ENCODE results near the gene CHST12. TPM values are rescaled to one million over a fixed set of nuclear protein-coding genes. Genes with fewer than 3 reads are reported as not detected.

The CHST12 gene
- 10 to 100 TPM in 1 of 2 donors, 1 to 10 TPM in 1; 4.7 to 11.2 TPM for total RNA-seq

- WGBS, 2 donors: 2% methylated on average over 23 to 58 of the region's 89 CpGs
- no peaks in the 10 kb centered on the region for H3K36me3 ChIP-seq (replicated peaks in 1 of 2; ENCODE audit: insufficient read depth in 1 of 2, low read depth in 2 of 2)
- H3K4me3 ChIP-seq: peak within 1 kb of the TSS; percentile 18 to 90
- peak within 1 kb of the TSS in 3 of 4 donors; percentile 16 to 73 (median 60) for H3K27ac ChIP-seq
- ATAC-seq: peak; percentile 94
- H3K4me1 ChIP-seq: peaks cover 37% of the 10 kb centered on the region
- intact Hi-C loops (cut with DNase I): no loop called here
- no peaks in the 10 kb centered on the region for H3K9me3 ChIP-seq
- peak; percentile 97 to 98 (median 97) for DNase-seq
- peak in 2 of 3 donors; percentile 42 to 48 for TF ChIP-seq POLR2A (IDR thresholded peaks at IDR 0.05)
- TF ChIP-seq, protein P1, sequence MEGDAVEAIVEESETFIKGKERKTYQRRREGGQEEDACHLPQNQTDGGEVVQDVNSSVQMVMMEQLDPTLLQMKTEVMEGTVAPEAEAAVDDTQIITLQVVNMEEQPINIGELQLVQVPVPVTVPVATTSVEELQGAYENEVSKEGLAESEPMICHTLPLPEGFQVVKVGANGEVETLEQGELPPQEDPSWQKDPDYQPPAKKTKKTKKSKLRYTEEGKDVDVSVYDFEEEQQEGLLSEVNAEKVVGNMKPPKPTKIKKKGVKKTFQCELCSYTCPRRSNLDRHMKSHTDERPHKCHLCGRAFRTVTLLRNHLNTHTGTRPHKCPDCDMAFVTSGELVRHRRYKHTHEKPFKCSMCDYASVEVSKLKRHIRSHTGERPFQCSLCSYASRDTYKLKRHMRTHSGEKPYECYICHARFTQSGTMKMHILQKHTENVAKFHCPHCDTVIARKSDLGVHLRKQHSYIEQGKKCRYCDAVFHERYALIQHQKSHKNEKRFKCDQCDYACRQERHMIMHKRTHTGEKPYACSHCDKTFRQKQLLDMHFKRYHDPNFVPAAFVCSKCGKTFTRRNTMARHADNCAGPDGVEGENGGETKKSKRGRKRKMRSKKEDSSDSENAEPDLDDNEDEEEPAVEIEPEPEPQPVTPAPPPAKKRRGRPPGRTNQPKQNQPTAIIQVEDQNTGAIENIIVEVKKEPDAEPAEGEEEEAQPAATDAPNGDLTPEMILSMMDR (IDR thresholded peaks at IDR 0.05): no peak
- no peaks in the 10 kb centered on the region for H3K27me3 ChIP-seq
Observed at GRCh38 chr7:2403014-2403717, at the start of gene CHST12. Gene CHST12, plus strand, starts transcription at chr7:2403611. Its CDS starts 29,029 bp downstream, at chr7:2432640.

DNA sequence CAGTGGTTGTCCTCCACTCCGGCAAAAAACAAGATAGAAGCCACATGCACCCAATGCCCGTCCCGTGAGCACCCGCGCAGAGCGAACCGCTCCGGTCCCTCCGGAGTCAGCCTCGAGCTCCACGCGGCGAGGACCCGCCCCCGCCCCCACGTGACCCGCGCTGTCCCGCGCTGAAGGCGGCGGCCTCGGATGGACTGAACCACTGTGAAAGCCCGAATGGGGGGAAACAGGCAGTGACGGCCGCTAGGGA is 49.5 kb upstream of the CHST12 start:
- Histone ChIP-seq H3K27ac (peak overlapping the region; percentile 93 to 99 (median 97)), H3K36me3 (replicated peaks in 1 of 2; ENCODE audit: insufficient read depth in 1 of 2, low read depth in 2 of 2) (no peaks in the 10 kb centered on the region), H3K4me3 (peak overlapping the region in 1 of 2 donors; percentile 28), H3K27me3 (no peaks in the 10 kb centered on the region), H3K9me3 (no peaks in the 10 kb centered on the region), H3K4me1 (peaks cover 38% of the 10 kb centered on the region)
- intact Hi-C loops (cut with DNase I): no loop called here
- WGBS, 2 donors: 0% methylated on average over 5 to 25 of the region's 26 CpGs
- ATAC-seq (peak; percentile 82), DNase-seq (peak; percentile 87 to 91 (median 88))
- peak in 2 of 3 donors; percentile 62 to 63 for TF ChIP-seq POLR2A (IDR thresholded peaks at IDR 0.05)
- TF ChIP-seq, protein P1 (IDR thresholded peaks at IDR 0.05): no peak

- Histone ChIP-seq H3K4me1 (peaks cover 43% of the 10 kb centered on the region), H3K27ac (peak within 1 kb of the TSS; percentile 93 to 99 (median 97)), H3K27me3 (no peaks in the 10 kb centered on the region), H3K9me3 (no peaks in the 10 kb centered on the region), H3K36me3 (replicated peaks in 1 of 2; ENCODE audit: insufficient read depth in 1 of 2, low read depth in 2 of 2) (no peaks in the 10 kb centered on the region), H3K4me3 (peak within 1 kb of the TSS; percentile 82 to 99)
- TF ChIP-seq, protein P1 (IDR thresholded peaks at IDR 0.05): no peak
- peak; percentile 8 to 46 (median 26) for TF ChIP-seq POLR2A (IDR thresholded peaks at IDR 0.05)
- WGBS, 2 donors: 0% methylated on average over 23 to 55 of the region's 55 CpGs
- intact Hi-C loops (cut with DNase I): no loop called here
- ATAC-seq: peak; percentile 91
- peak; percentile 88 to 92 (median 91) for DNase-seq
Observed at GRCh38 chr7:2354186-2354938, 49.0 kb upstream of the CHST12 start, which contains the start of gene EIF3B. Gene EIF3B, plus strand, starts transcription at chr7:2354827. Its CDS starts 95 bp downstream, at chr7:2354922.

GRCh38 chr7:2354939-2355704 is 48.3 kb upstream of the CHST12 start:
- intact Hi-C loops (cut with DNase I): no loop called here
- peaks cover 51% of the 10 kb centered on the region for H3K4me1 ChIP-seq
- no peaks in the 10 kb centered on the region for H3K36me3 ChIP-seq (replicated peaks in 1 of 2; ENCODE audit: insufficient read depth in 1 of 2, low read depth in 2 of 2)
- ATAC-seq (peak; percentile 1), DNase-seq (no peak)
- 0% methylated on average over 12 to 81 of the region's 92 CpGs for WGBS, 2 donors
- no peak for TF ChIP-seq POLR2A (IDR thresholded peaks at IDR 0.05)
- TF ChIP-seq, protein P1 (IDR thresholded peaks at IDR 0.05): no peak
- H3K27me3 ChIP-seq: no peaks in the 10 kb centered on the region
- H3K4me3 ChIP-seq: peak overlapping the region; percentile 82 to 99
- peak overlapping the region; percentile 93 to 99 (median 97) for H3K27ac ChIP-seq
- H3K9me3 ChIP-seq: no peaks in the 10 kb centered on the region
